B cell (primary cell): ENCODE measurements around the gene ESYT3.

Experiments used
- EZH2 ChIP-seq: IDR thresholded peaks from 2 replicates; pipeline ENCODE4 v1.6.1; 2012; ENCODE audit warnings: borderline replicate concordance, low read depth, mild to moderate bottlenecking, moderate library complexity, low read length; ENCODE audit not compliant: insufficient read depth, poor library complexity, severe bottlenecking
- TF ChIP-seq, protein P1 (sequence below): fragments of 200-600 bp; IDR thresholded peaks from one replicate; pipeline ENCODE4 v1.8.0; 2022; ENCODE audit warnings: antibody characterized with exemption, mild to moderate bottlenecking

DNA sequence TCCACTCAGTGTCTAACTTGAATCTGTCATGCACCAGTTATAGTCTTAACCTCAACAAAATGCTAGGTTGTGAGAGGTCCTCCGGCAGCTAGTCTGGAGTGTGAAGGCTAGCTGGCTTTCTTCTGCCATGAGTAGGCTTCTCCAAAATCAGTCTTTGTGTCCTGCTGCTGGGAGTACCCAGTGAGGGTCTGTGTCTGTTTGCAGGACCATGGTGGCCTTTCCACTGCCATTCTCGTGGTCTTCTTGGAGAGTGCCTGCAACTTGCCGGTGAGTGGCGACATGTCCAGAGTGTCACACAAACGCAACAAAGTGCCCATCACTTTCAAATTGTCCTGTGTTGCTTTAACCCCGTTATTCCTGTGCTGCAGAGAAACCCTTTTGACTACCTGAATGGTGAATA, 34.0 kb downstream of the ESYT3 start:
- TF ChIP-seq EZH2 = no peak
- TF ChIP-seq, protein P1, sequence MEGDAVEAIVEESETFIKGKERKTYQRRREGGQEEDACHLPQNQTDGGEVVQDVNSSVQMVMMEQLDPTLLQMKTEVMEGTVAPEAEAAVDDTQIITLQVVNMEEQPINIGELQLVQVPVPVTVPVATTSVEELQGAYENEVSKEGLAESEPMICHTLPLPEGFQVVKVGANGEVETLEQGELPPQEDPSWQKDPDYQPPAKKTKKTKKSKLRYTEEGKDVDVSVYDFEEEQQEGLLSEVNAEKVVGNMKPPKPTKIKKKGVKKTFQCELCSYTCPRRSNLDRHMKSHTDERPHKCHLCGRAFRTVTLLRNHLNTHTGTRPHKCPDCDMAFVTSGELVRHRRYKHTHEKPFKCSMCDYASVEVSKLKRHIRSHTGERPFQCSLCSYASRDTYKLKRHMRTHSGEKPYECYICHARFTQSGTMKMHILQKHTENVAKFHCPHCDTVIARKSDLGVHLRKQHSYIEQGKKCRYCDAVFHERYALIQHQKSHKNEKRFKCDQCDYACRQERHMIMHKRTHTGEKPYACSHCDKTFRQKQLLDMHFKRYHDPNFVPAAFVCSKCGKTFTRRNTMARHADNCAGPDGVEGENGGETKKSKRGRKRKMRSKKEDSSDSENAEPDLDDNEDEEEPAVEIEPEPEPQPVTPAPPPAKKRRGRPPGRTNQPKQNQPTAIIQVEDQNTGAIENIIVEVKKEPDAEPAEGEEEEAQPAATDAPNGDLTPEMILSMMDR = no peak
